WTC11 (cell line): ENCODE data around the gene CERS1. TPM values are rescaled to one million over a fixed set of nuclear protein-coding genes. Genes with fewer than 3 reads are reported as not detected.

ENCODE experiments used
- ATAC-seq: fragments of 200-7000 bp; cut with Tn5 transposase; 2 replicates; pipeline ENCODE4 v1.10.0; 2021; ENCODE audit warnings: mild to moderate bottlenecking, moderate library complexity
- CTCF ChIA-PET: fragments of 300-600 bp; sonication (Branson Sonifier 250); formaldehyde crosslinking; loops from one replicate; lab custom pipeline; 2021; ENCODE audit warnings: antibody characterized with exemption; lab: Charles Lee
- POLR2A ChIA-PET: fragments of 350-600 bp; sonication (Branson Sonifier 250); formaldehyde crosslinking; loops from one replicate; lab custom pipeline; 2021; ENCODE audit warnings: antibody characterized with exemption; lab: Charles Lee
- DNase-seq: peaks from one replicate; pipeline ENCODE4 v3.0.0; 2021; ENCODE audit warnings: low spot score
- H3K27ac Mint-ChIP-seq: 2 replicates; pipeline ENCODE4 v1.8.0; 2021; ENCODE audit warnings: mixed read lengths
- H3K27me3 Mint-ChIP-seq: 2 replicates; pipeline ENCODE4 v1.8.0; 2021; ENCODE audit warnings: low read depth, mild to moderate bottlenecking, moderate library complexity, mixed read lengths
- H3K36me3 Mint-ChIP-seq: 2 replicates; pipeline ENCODE4 v1.8.0; 2021; ENCODE audit warnings: mixed read lengths
- H3K4me1 Mint-ChIP-seq: 2 replicates; pipeline ENCODE4 v1.8.0; 2022; ENCODE audit warnings: mixed read lengths
- H3K4me3 Mint-ChIP-seq: 2 replicates; pipeline ENCODE4 v1.8.0; 2021; ENCODE audit warnings: mild to moderate bottlenecking, moderate library complexity, mixed read lengths
- H3K9me3 Mint-ChIP-seq: 2 replicates; pipeline ENCODE4 v1.8.0; 2021; ENCODE audit warnings: mixed read lengths
- EMX1 ChIP-seq: fragments of 250-450 bp; sonication (Bioruptor Pico); IDR thresholded peaks from 2 replicates; pipeline ENCODE4 v1.8.0; 2021; ENCODE audit warnings: mild to moderate bottlenecking
- ETV6 ChIP-seq: sonication (generic); formaldehyde crosslinking; IDR thresholded peaks from 2 replicates; pipeline ENCODE4 v1.8.1; 2022; ENCODE audit warnings: mild to moderate bottlenecking, missing genetic modification reagents
- FOXJ3 ChIP-seq: sonication (generic); formaldehyde crosslinking; IDR thresholded peaks from 2 replicates; pipeline ENCODE4 v1.9.0; 2021; ENCODE audit warnings: missing genetic modification reagents, mild to moderate bottlenecking, borderline replicate concordance
- MXD4 ChIP-seq: fragments of 250-450 bp; sonication (Bioruptor Pico); IDR thresholded peaks from 2 replicates; pipeline ENCODE4 v1.8.0; 2021; ENCODE audit warnings: mild to moderate bottlenecking, moderate library complexity, borderline replicate concordance
- NFATC4 ChIP-seq: fragments of 250-450 bp; sonication (Bioruptor Pico); IDR thresholded peaks from 2 replicates; pipeline ENCODE4 v1.9.0; 2021; ENCODE audit warnings: mild to moderate bottlenecking
- NFE2L1 ChIP-seq: sonication (generic); formaldehyde crosslinking; IDR thresholded peaks from 2 replicates; pipeline ENCODE4 v1.8.1; 2023; ENCODE audit warnings: missing genetic modification reagents
- NFYB ChIP-seq: sonication (generic); formaldehyde crosslinking; conservative IDR thresholded peaks from 2 replicates; pipeline ENCODE4 v1.8.0; 2022; ENCODE audit warnings: low read depth, missing genetic modification reagents
- SMAD4 ChIP-seq: sonication (generic); formaldehyde crosslinking; IDR thresholded peaks from 2 replicates; pipeline ENCODE4 v1.8.0; 2022; ENCODE audit warnings: mild to moderate bottlenecking, missing genetic modification reagents
- TCF7 ChIP-seq: sonication (generic); formaldehyde crosslinking; IDR thresholded peaks from 2 replicates; pipeline ENCODE4 v1.8.0; 2022; ENCODE audit warnings: mild to moderate bottlenecking, low read depth, missing genetic modification reagents, moderate library complexity
- TEAD4 ChIP-seq: sonication (generic); formaldehyde crosslinking; IDR thresholded peaks from 2 replicates; pipeline ENCODE4 v1.8.0; 2022; ENCODE audit warnings: mild to moderate bottlenecking, missing genetic modification reagents
- ZNF138 ChIP-seq: sonication (generic); formaldehyde crosslinking; conservative IDR thresholded peaks from 2 replicates; pipeline ENCODE4 v1.8.1; 2022; ENCODE audit warnings: mild to moderate bottlenecking, moderate library complexity, missing genetic modification reagents
- ZNF416 ChIP-seq: fragments of 250-450 bp; sonication (Bioruptor Pico); IDR thresholded peaks from 2 replicates; pipeline ENCODE4 v1.9.0; 2021; ENCODE audit warnings: mild to moderate bottlenecking, inconsistent platforms
- total RNA-seq: library from RNA; stranded (reverse); gene quantifications from 3 replicates; pipeline ENCODE4 v1.2.3, GENCODE V29; 2021
- TF ChIP-seq, protein P1 (sequence below): sonication (generic); formaldehyde crosslinking; IDR thresholded peaks from 2 replicates; pipeline ENCODE4 v1.8.0; 2022; ENCODE audit warnings: mild to moderate bottlenecking, missing genetic modification reagents
- TF ChIP-seq, protein P2 (sequence below): sonication (generic); formaldehyde crosslinking; IDR thresholded peaks from 2 replicates; pipeline ENCODE4 v1.8.1; 2023; ENCODE audit warnings: mild to moderate bottlenecking, missing genetic modification reagents, borderline replicate concordance
- TF ChIP-seq, protein P3 (sequence below): fragments of 250-450 bp; sonication (Bioruptor Pico); IDR thresholded peaks from 2 replicates; pipeline ENCODE4 v1.9.0; 2021; ENCODE audit warnings: mild to moderate bottlenecking, borderline replicate concordance
- TF ChIP-seq, protein P4 (sequence below): sonication (generic); formaldehyde crosslinking; IDR thresholded peaks from 2 replicates; pipeline ENCODE4 v1.8.1; 2023; ENCODE audit warnings: mild to moderate bottlenecking, missing genetic modification reagents
- TF ChIP-seq, protein P5 (sequence below): fragments of 250-450 bp; sonication (Bioruptor Pico); conservative IDR thresholded peaks from 2 replicates; pipeline ENCODE4 v1.9.0; 2021; ENCODE audit warnings: mild to moderate bottlenecking
- TF ChIP-seq, protein P6 (sequence below): fragments of 250-450 bp; sonication (Bioruptor Pico); IDR thresholded peaks from 2 replicates; pipeline ENCODE4 v2.1.2; 2022; ENCODE audit warnings: mild to moderate bottlenecking, moderate library complexity

CERS1 gene
- total RNA-seq, 1 experiment from 2014 or later: 14.7 TPM

DNA sequence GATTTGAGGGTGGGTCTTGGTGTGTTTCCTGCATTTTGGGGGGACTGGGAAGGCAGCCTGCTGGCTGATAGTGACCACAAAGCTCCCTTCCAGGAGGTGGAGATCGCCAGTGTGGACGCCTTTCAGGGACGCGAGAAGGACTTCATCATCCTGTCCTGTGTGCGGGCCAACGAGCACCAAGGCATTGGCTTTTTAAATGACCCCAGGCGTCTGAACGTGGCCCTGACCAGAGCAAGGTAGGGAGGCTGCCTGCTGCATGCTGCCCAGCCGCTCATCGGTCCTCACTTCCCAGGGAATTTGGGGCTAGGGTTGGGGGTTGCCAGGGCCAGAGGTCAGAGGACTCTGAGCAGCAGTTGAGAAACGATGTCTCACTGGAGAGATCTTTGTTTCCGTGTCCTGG, 34.0 kb downstream of the CERS1 start:
- H3K27ac Mint-ChIP-seq: no peak overlapping the region
- TF ChIP-seq, protein P1, sequence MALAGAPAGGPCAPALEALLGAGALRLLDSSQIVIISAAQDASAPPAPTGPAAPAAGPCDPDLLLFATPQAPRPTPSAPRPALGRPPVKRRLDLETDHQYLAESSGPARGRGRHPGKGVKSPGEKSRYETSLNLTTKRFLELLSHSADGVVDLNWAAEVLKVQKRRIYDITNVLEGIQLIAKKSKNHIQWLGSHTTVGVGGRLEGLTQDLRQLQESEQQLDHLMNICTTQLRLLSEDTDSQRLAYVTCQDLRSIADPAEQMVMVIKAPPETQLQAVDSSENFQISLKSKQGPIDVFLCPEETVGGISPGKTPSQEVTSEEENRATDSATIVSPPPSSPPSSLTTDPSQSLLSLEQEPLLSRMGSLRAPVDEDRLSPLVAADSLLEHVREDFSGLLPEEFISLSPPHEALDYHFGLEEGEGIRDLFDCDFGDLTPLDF (CRISPR knock-in tag): no peak
- no peak for TF ChIP-seq FOXJ3 (CRISPR knock-in tag)
- DNase-seq (no peak), ATAC-seq (no peak)
- H3K4me3 Mint-ChIP-seq: no peak overlapping the region
- H3K36me3 Mint-ChIP-seq: peaks cover 50% of the 10 kb centered on the region
- CTCF ChIA-PET: interaction anchor here (3.0 kb wide), 1 partner anchor 15 kb away, joined by 14 read pairs; no protein-coding TSS in a partner anchor
- POLR2A ChIA-PET: no interaction called here
- no peaks in the 10 kb centered on the region for H3K27me3 Mint-ChIP-seq
- 0 out of 2 replicates have a peak, but pooled peaks cover 3% of the 10 kb centered on the region for H3K4me1 Mint-ChIP-seq
- no peaks in the 10 kb centered on the region for H3K9me3 Mint-ChIP-seq

DNA sequence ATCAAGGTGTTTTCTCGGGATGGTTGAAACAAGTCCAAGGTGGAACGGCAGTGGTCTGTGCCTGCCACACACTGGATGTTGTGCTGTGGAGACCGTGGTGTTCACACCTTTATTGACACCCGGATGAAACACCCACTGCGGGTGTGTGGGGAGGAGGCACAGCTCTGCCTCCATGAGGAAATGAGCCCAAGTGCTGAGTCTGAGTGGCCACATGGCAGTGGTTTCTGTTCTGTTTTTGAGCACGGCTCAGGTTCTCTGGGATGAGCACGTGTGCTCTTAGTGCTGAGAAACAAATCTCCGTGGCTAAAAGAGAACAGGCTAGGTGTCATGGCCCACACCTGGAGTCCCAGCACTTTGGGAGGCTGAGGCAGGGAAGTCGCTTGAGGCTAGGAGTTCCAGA, 34.7 kb downstream of the CERS1 start:
- Mint-ChIP-seq H3K27ac (peak overlapping the region; percentile 57; the same call in 1 of the 2 replicates), H3K9me3 (no peaks in the 10 kb centered on the region), H3K36me3 (peaks cover 54% of the 10 kb centered on the region), H3K4me3 (no peak overlapping the region), H3K4me1 (no peaks in the 10 kb centered on the region), H3K27me3 (no peaks in the 10 kb centered on the region)
- DNase-seq (no peak), ATAC-seq (no peak)
- POLR2A ChIA-PET: no interaction called here
- CTCF ChIA-PET: no interaction called here
- TF ChIP-seq, protein P2, sequence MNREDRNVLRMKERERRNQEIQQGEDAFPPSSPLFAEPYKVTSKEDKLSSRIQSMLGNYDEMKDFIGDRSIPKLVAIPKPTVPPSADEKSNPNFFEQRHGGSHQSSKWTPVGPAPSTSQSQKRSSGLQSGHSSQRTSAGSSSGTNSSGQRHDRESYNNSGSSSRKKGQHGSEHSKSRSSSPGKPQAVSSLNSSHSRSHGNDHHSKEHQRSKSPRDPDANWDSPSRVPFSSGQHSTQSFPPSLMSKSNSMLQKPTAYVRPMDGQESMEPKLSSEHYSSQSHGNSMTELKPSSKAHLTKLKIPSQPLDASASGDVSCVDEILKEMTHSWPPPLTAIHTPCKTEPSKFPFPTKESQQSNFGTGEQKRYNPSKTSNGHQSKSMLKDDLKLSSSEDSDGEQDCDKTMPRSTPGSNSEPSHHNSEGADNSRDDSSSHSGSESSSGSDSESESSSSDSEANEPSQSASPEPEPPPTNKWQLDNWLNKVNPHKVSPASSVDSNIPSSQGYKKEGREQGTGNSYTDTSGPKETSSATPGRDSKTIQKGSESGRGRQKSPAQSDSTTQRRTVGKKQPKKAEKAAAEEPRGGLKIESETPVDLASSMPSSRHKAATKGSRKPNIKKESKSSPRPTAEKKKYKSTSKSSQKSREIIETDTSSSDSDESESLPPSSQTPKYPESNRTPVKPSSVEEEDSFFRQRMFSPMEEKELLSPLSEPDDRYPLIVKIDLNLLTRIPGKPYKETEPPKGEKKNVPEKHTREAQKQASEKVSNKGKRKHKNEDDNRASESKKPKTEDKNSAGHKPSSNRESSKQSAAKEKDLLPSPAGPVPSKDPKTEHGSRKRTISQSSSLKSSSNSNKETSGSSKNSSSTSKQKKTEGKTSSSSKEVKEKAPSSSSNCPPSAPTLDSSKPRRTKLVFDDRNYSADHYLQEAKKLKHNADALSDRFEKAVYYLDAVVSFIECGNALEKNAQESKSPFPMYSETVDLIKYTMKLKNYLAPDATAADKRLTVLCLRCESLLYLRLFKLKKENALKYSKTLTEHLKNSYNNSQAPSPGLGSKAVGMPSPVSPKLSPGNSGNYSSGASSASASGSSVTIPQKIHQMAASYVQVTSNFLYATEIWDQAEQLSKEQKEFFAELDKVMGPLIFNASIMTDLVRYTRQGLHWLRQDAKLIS (CRISPR knock-in tag): no peak
- TF ChIP-seq NFYB (no peak), NFATC4 (no peak), TEAD4 (CRISPR knock-in tag) (no peak), ZNF416 (CRISPR knock-in tag) (no peak), FOXJ3 (CRISPR knock-in tag) (no peak), SMAD4 (CRISPR knock-in tag) (no peak), NFE2L1 (CRISPR knock-in tag) (no peak), TCF7 (CRISPR knock-in tag) (no peak), MXD4 (CRISPR knock-in tag) (no peak), ZNF138 (no peak), EMX1 (CRISPR knock-in tag) (no peak), ETV6 (CRISPR knock-in tag) (no peak)
- TF ChIP-seq, protein P3, sequence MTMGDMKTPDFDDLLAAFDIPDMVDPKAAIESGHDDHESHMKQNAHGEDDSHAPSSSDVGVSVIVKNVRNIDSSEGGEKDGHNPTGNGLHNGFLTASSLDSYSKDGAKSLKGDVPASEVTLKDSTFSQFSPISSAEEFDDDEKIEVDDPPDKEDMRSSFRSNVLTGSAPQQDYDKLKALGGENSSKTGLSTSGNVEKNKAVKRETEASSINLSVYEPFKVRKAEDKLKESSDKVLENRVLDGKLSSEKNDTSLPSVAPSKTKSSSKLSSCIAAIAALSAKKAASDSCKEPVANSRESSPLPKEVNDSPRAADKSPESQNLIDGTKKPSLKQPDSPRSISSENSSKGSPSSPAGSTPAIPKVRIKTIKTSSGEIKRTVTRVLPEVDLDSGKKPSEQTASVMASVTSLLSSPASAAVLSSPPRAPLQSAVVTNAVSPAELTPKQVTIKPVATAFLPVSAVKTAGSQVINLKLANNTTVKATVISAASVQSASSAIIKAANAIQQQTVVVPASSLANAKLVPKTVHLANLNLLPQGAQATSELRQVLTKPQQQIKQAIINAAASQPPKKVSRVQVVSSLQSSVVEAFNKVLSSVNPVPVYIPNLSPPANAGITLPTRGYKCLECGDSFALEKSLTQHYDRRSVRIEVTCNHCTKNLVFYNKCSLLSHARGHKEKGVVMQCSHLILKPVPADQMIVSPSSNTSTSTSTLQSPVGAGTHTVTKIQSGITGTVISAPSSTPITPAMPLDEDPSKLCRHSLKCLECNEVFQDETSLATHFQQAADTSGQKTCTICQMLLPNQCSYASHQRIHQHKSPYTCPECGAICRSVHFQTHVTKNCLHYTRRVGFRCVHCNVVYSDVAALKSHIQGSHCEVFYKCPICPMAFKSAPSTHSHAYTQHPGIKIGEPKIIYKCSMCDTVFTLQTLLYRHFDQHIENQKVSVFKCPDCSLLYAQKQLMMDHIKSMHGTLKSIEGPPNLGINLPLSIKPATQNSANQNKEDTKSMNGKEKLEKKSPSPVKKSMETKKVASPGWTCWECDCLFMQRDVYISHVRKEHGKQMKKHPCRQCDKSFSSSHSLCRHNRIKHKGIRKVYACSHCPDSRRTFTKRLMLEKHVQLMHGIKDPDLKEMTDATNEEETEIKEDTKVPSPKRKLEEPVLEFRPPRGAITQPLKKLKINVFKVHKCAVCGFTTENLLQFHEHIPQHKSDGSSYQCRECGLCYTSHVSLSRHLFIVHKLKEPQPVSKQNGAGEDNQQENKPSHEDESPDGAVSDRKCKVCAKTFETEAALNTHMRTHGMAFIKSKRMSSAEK: no peak
- TF ChIP-seq, protein P4, sequence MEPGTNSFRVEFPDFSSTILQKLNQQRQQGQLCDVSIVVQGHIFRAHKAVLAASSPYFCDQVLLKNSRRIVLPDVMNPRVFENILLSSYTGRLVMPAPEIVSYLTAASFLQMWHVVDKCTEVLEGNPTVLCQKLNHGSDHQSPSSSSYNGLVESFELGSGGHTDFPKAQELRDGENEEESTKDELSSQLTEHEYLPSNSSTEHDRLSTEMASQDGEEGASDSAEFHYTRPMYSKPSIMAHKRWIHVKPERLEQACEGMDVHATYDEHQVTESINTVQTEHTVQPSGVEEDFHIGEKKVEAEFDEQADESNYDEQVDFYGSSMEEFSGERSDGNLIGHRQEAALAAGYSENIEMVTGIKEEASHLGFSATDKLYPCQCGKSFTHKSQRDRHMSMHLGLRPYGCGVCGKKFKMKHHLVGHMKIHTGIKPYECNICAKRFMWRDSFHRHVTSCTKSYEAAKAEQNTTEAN (CRISPR knock-in tag): no peak
- TF ChIP-seq, protein P5, sequence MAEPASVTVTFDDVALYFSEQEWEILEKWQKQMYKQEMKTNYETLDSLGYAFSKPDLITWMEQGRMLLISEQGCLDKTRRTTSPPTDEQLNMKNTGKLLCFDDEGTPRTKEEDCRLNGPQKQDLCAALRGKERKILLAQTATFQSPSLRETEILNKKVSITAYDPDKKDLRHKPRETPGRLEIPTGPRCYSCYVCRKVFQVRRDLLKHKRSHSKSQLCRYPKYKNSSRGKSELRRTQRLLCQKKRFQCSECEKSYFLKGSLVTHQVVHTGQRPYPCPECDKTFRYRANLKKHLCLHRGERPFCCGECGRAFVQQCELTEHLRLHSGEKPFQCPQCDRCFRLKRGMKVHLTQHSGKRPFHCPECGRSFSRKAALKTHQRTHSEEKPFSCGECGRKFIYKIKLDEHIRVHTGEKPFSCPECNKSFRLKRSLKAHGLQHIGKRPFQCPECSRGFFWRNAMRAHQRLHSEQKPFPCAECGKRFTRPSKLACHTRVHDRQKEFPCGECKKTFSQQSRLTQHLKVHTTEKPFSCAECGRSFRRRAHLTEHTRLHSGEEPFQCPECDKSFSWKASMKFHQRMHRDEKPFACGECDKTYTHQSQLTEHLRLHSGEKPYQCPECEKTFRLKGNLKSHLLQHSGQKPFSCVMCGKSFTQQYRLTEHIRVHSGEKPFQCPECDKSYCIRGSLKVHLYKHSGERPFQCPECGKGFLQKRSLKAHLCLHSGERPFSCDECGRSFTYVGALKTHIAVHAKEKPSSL (CRISPR knock-in tag): no peak
- TF ChIP-seq, protein P6, sequence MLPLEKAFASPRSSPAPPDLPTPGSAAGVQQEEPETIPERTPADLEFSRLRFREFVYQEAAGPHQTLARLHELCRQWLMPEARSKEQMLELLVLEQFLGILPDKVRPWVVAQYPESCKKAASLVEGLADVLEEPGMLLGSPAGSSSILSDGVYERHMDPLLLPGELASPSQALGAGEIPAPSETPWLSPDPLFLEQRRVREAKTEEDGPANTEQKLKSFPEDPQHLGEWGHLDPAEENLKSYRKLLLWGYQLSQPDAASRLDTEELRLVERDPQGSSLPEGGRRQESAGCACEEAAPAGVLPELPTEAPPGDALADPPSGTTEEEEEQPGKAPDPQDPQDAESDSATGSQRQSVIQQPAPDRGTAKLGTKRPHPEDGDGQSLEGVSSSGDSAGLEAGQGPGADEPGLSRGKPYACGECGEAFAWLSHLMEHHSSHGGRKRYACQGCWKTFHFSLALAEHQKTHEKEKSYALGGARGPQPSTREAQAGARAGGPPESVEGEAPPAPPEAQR (CRISPR knock-in tag): no peak
